B cell (primary cell): ENCODE measurements around the gene SIRT1. TPM values are rescaled to one million over a fixed set of nuclear protein-coding genes. Genes with fewer than 3 reads are reported as not detected.
"Not testable (repeated sequence)": the region's sequence is repeated elsewhere in the genome, so short reads cannot be mapped to it uniquely, and the experiment has no call there.

Experiments used
- ATAC-seq: fragments of 200-7000 bp; cut with Tn5 transposase; one replicate; pipeline ENCODE4 v1.10.0; 2021; ENCODE audit warnings: low read depth, mild to moderate bottlenecking, moderate number of reproducible peaks, moderate library complexity
- CTCF ChIA-PET: fragments of 350-600 bp; sonication (Branson Sonifier 250); formaldehyde crosslinking; loops from one replicate; lab custom pipeline; 2021; ENCODE audit warnings: antibody characterized with exemption, inconsistent platforms; lab: Charles Lee
- POLR2A ChIA-PET: fragments of 350-600 bp; sonication (Branson Sonifier 250); formaldehyde crosslinking; loops from one replicate; lab custom pipeline; 2021; ENCODE audit warnings: antibody characterized with exemption; lab: Charles Lee
- DNase-seq: peaks from one replicate; pipeline ENCODE4 v3.0.0; 2013
- H2AFZ ChIP-seq: 2 replicates; pipeline ENCODE4 v1.6.1; 2012; ENCODE audit warnings: mild to moderate bottlenecking, low read depth, low read length; ENCODE audit not compliant: insufficient read depth, poor library complexity, severe bottlenecking
- H3K27ac ChIP-seq, 2 donors: 1 replicate in 1 of 2; 2 replicates in 1 of 2; pipeline ENCODE4 v1.5.1; 2012 to 2013; ENCODE audit warnings: low read length in 2 of 2, mild to moderate bottlenecking in 2 of 2, moderate library complexity in 1 of 2
- H3K27me3 ChIP-seq, 4 experiments: fragments of 200-600 bp in 1 of 4; sonication (generic) in 1 of 4; replicated peaks in 1 of 4; 1 replicate in 2 of 4; 2 replicates in 2 of 4; pipeline versions ENCODE4 v1.6.1 to v1.7.0; 2013 to 2016; ENCODE audit warnings: low read length in 3 of 4, mild to moderate bottlenecking in 2 of 4, mixed read lengths in 1 of 4, moderate library complexity in 1 of 4; ENCODE audit not compliant: insufficient read depth in 4 of 4, control insufficient read depth in 3 of 4; ENCODE audit errors: control extremely low read depth in 1 of 4
- H3K36me3 ChIP-seq, 2 experiments: replicated peaks in 1 of 2; 1 replicate in 1 of 2; 2 replicates in 1 of 2; pipeline versions ENCODE4 v1.6.1 to v1.7.1; 2013; ENCODE audit warnings: low read length in 1 of 2; ENCODE audit not compliant: insufficient read depth in 2 of 2, control insufficient read depth in 1 of 2; ENCODE audit errors: control extremely low read depth in 1 of 2, extremely low read depth in 1 of 2
- H3K4me1 ChIP-seq, 2 donors: fragments of 200-600 bp in 1 of 2; sonication (generic) in 1 of 2; 1 replicate in 1 of 2; 2 replicates in 1 of 2; pipeline versions ENCODE4 v1.5.1 to v1.6.1; 2013 to 2017; ENCODE audit warnings: low read length in 2 of 2; ENCODE audit not compliant: control insufficient read depth in 2 of 2, insufficient read depth in 2 of 2
- H3K4me2 ChIP-seq: replicated peaks from 2 replicates; pipeline ENCODE3; 2012; ENCODE audit warnings: mild to moderate bottlenecking, low read depth, low read length; ENCODE audit not compliant: poor library complexity, severe bottlenecking
- H3K4me3 ChIP-seq, 5 experiments: fragments of 200-600 bp in 1 of 5; sonication (generic) in 1 of 5; 1 replicate in 3 of 5; 2 replicates in 2 of 5; pipeline versions ENCODE4 v1.5.1 to v1.7.0; 2011 to 2016; ENCODE audit warnings: low read length in 4 of 5, mild to moderate bottlenecking in 4 of 5, low read depth in 2 of 5, control low read depth in 1 of 5, moderate library complexity in 1 of 5; ENCODE audit not compliant: insufficient read depth in 1 of 5; ENCODE audit errors: control extremely low read depth in 1 of 5, extremely low read depth in 1 of 5
- H3K79me2 ChIP-seq: fragments of 200-600 bp; sonication (generic); one replicate; pipeline ENCODE4 v1.6.0; 2016; ENCODE audit warnings: low read length; ENCODE audit not compliant: control insufficient read depth, insufficient read depth
- H3K9ac ChIP-seq: fragments of 200-600 bp; sonication (generic); 2 replicates; pipeline ENCODE4 v1.6.1; 2017; ENCODE audit warnings: mild to moderate bottlenecking, low read length, moderate library complexity
- H3K9me3 ChIP-seq, 3 donors: one replicate each; pipeline versions ENCODE4 v1.6.1 to v1.7.1; 2013; ENCODE audit warnings: low read length in 2 of 3; ENCODE audit not compliant: control insufficient read depth in 2 of 3, insufficient read depth in 1 of 3; ENCODE audit errors: control extremely low read depth in 1 of 3
- H4K20me1 ChIP-seq: 2 replicates; pipeline ENCODE4 v1.6.0; 2012; ENCODE audit warnings: mild to moderate bottlenecking, low read length; ENCODE audit not compliant: insufficient read depth, control insufficient read depth, poor library complexity, severe bottlenecking
- H3K27ac Mint-ChIP-seq: one replicate; pipeline ENCODE4 v1.8.0; 2021; ENCODE audit warnings: mixed read lengths
- H3K27me3 Mint-ChIP-seq: one replicate; pipeline ENCODE4 v1.8.0; 2021; ENCODE audit warnings: mixed read lengths
- H3K4me1 Mint-ChIP-seq: one replicate; pipeline ENCODE4 v1.8.0; 2021; ENCODE audit warnings: mixed read lengths
- H3K4me3 Mint-ChIP-seq: one replicate; pipeline ENCODE4 v1.8.0; 2021; ENCODE audit warnings: mixed read lengths
- H3K9me3 Mint-ChIP-seq: one replicate; pipeline ENCODE4 v1.8.0; 2022; ENCODE audit warnings: mixed read lengths; ENCODE audit not compliant: insufficient read depth
- CTCF ChIP-seq: fragments of 200-600 bp; IDR thresholded peaks from one replicate; pipeline ENCODE4 v1.8.0; 2022; ENCODE audit warnings: antibody characterized with exemption, mild to moderate bottlenecking
- EZH2 ChIP-seq: IDR thresholded peaks from 2 replicates; pipeline ENCODE4 v1.6.1; 2012; ENCODE audit warnings: borderline replicate concordance, low read depth, mild to moderate bottlenecking, moderate library complexity, low read length; ENCODE audit not compliant: insufficient read depth, poor library complexity, severe bottlenecking
- WGBS: methylation state at CpG from one replicate; pipeline ENCODE4 v1.1.5; 2013; ENCODE audit warnings: missing lambda C conversion rate; ENCODE audit not compliant: insufficient coverage; 5-methylcytosine and 5-hydroxymethylcytosine counted together
- intact Hi-C: fragments of 100-400 bp; cut with micrococcal nuclease; formaldehyde crosslinking; loops from one replicate; pipeline ENCODE4 v1.10.0; 2022
- polyA plus RNA-seq: library from polyadenylated mRNA; depleted of rRNA; stranded (reverse); fragments of >200 nt; gene quantifications from 2 replicates; pipeline ENCODE4 v1.2.3, GENCODE V29; 2012
- small RNA-seq: library from RNA; depleted of rRNA; stranded (forward); fragments of <200 nt; gene quantifications from one replicate; pipeline ENCODE3, GENCODE V24; 2012; ENCODE audit warnings: low replicate concordance, low read depth; ENCODE audit not compliant: insufficient read length
- total RNA-seq, 2 donors: library from RNA; stranded (reverse); fragments of 120-200 nt in 1 of 2; gene quantifications; 1 replicate in 1 of 2; 2 replicates in 1 of 2; pipeline versions ENCODE4 v1.2.3 to v1.2.4, GENCODE V29; 2013 to 2022

SIRT1 gene
- total and polyA plus RNA-seq, 2 donors (not counting 1 experiment from before 2014, with no cell fraction given): 14.4 to 67.8 TPM

- no peak overlapping the region for H3K4me3 ChIP-seq
- Mint-ChIP-seq H3K27ac (no peak overlapping the region), H3K9me3 (no peaks in the 10 kb centered on the region), H3K27me3 (no peaks in the 10 kb centered on the region), H3K4me3 (no peak overlapping the region), H3K4me1 (no peaks in the 10 kb centered on the region)
- DNase-seq: no peak
- no peak overlapping the region for H2AFZ ChIP-seq
- peaks cover 2% of the 10 kb centered on the region for H4K20me1 ChIP-seq
- intact Hi-C loops: no loop called here
- no peak for TF ChIP-seq EZH2
- no peak for TF ChIP-seq CTCF
- H3K79me2 ChIP-seq: peaks cover 12% of the 10 kb centered on the region
- H3K4me1 ChIP-seq: no peaks in the 10 kb centered on the region
- H3K27ac ChIP-seq: no peak overlapping the region
- no peak overlapping the region for H3K4me2 ChIP-seq
- H3K27me3 ChIP-seq: no peaks in the 10 kb centered on the region
- WGBS: no CpG with 5 or more reads among the region's 2 CpGs
- H3K9me3 ChIP-seq: no peaks in the 10 kb centered on the region
- POLR2A ChIA-PET: no interaction called here
- CTCF ChIA-PET: no interaction called here
- H3K36me3 ChIP-seq: peaks cover 9 to 48% of the 10 kb centered on the region in 2 experiments
- no peak for ATAC-seq
- H3K9ac ChIP-seq: no peak overlapping the region
These were observed 81.0 kb downstream of the SIRT1 start for GRCh38 chr10:67965456-67965855.

GRCh38 chr10:67966035-67966434 lies 81.6 kb downstream of the SIRT1 start:
- H3K27ac Mint-ChIP-seq: not testable (repeated sequence)

More at GRCh38 chr10:67966035-67966434, 81.6 kb downstream of the SIRT1 start:
- H4K20me1 ChIP-seq, H3K27me3 Mint-ChIP-seq, H3K4me3 ChIP-seq, H3K9me3 Mint-ChIP-seq, H3K4me2 ChIP-seq, H3K9me3 ChIP-seq, H3K27ac ChIP-seq, H3K4me1 Mint-ChIP-seq, CTCF ChIA-PET, POLR2A ChIA-PET, DNase-seq, ATAC-seq, H2AFZ ChIP-seq, H3K4me3 Mint-ChIP-seq, H3K9ac ChIP-seq, H3K4me1 ChIP-seq, H3K27me3 ChIP-seq, intact Hi-C loops: not testable (repeated sequence)
- Histone ChIP-seq H3K79me2 (peaks cover 16% of the 10 kb centered on the region), H3K36me3 (peaks cover 9 to 48% of the 10 kb centered on the region in 2 experiments)
- 100% methylated on average over 1 of the region's 4 CpGs for WGBS

Small RNAs within 50 kb of the gene (small RNA-seq; reads per million reads assigned to genes)
- not detected for gene RNU6-523P

Other genes with a start within 250 kb of the SIRT1 start
- not detected in 2 replicates for gene CTNNA3, start 188.5 kb upstream of the SIRT1 start, total RNA-seq
- 0.01 TPM in 1 of 2 replicates, not detected in the other for gene CTNNA3, start 188.5 kb upstream of the SIRT1 start, polyA plus RNA-seq
- not detected in 2 replicates for gene DNAJC12, start 46.5 kb upstream of the SIRT1 start, total RNA-seq
- 0.14 and 0.19 TPM in 2 replicates for gene DNAJC12, start 46.5 kb upstream of the SIRT1 start, polyA plus RNA-seq
- gene HERC4, start 190.6 kb downstream of the SIRT1 start, total RNA-seq: 118 and 126 TPM in 2 replicates
- gene HERC4, start 190.6 kb downstream of the SIRT1 start, polyA plus RNA-seq: 18.2 and 32.9 TPM in 2 replicates
- not detected in 2 replicates for gene MYPN, start 224.8 kb downstream of the SIRT1 start, total RNA-seq
- not detected in 2 replicates for gene MYPN, start 224.8 kb downstream of the SIRT1 start, polyA plus RNA-seq